Measurements from ENCODE around the gene BACE2.

- TF ChIP-seq CTCF (IDR thresholded peaks at IDR 0.05; ENCODE audit: poor library complexity) (no peak), EZH2 (IDR thresholded peaks at IDR 0.05; ENCODE audit: borderline replicate concordance) (no peak)
Measured at GRCh38 chr21:41158026-41158425, 9.9 kb upstream of the BACE2 start.
